Central memory CD8-positive, alpha-beta T cell (primary cell): ENCODE measurements around the gene ZFHX3.
A peak's percentile ranks its signal among the peaks of the same experiment; 100 is the strongest.

ENCODE experiments used
- ATAC-seq: fragments of 150-1000 bp; cut with Tn5 transposase; replicated peaks from 2 replicates; pipeline ENCODE4 v1.10.0; 2022; ENCODE audit warnings: mild to moderate bottlenecking, moderate FRiP score, moderate number of reproducible peaks; ENCODE audit not compliant: poor library complexity, severe bottlenecking; ENCODE audit errors: extremely low read depth
- DNase-seq, 2 donors: peaks; one replicate each; pipeline ENCODE4 v3.0.0; 2021; ENCODE audit warnings: low spot score in 2 of 2
- H3K27ac Mint-ChIP-seq: one replicate; pipeline ENCODE4 v1.8.0; 2022; ENCODE audit warnings: low read depth, mild to moderate bottlenecking, moderate library complexity, mixed read lengths
- H3K27me3 Mint-ChIP-seq: one replicate; pipeline ENCODE4 v1.8.0; 2022; ENCODE audit warnings: mixed read lengths
- H3K36me3 Mint-ChIP-seq: one replicate; pipeline ENCODE4 v1.8.0; 2022; ENCODE audit warnings: mild to moderate bottlenecking, moderate library complexity, mixed read lengths; ENCODE audit not compliant: insufficient read depth
- H3K4me1 Mint-ChIP-seq: one replicate; pipeline ENCODE4 v1.8.0; 2022; ENCODE audit warnings: mixed read lengths
- H3K4me3 Mint-ChIP-seq: one replicate; pipeline ENCODE4 v1.8.0; 2022; ENCODE audit warnings: mild to moderate bottlenecking, moderate library complexity, mixed read lengths
- H3K9me3 Mint-ChIP-seq: one replicate; pipeline ENCODE4 v1.8.0; 2022; ENCODE audit warnings: mixed read lengths

ZFHX3 gene

DNA sequence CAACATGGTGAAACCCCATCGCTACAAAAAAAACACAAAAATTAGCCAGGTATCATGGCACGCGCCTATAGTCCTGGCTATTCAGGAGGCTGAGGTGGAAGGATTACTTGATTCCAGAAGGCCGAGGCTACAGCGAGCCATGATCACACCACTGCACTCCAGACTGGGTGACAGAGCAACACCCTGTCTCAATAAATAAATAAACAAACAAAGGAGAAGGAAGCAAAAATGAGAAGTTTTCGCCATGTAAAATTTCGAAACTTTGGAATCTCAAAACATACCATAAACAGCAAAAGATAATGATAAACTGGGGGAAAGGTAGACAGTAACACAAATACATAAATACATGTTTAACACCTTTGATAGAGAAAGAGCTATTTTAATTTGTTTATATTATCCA is 130.9 kb downstream of the ZFHX3 start:
- Mint-ChIP-seq H3K9me3 (no peaks in the 10 kb centered on the region), H3K36me3 (peaks cover 1% of the 10 kb centered on the region), H3K4me3 (no peak overlapping the region), H3K27me3 (no peaks in the 10 kb centered on the region), H3K27ac (no peak overlapping the region), H3K4me1 (peaks cover 6% of the 10 kb centered on the region)
- ATAC-seq (no peak), DNase-seq (no peak)

DNA sequence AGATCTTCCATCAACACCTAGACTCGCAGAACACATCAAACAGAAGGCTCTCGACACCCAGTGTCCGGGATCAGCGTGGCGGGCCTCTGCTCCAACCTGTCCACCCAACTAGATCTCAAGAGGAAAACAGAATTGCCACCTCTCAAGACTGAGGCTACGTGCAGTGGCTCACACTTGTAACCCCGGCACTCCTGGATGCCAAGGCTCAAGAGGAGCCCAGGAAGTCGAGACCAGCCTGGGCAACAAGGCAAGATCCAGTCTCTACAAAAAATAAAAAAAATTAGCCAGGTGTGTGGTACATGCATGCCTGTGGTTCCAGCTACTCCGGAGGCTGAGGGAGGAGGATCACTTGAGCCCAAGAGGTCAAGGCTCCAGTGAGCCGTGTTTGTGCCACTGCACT is 132.6 kb downstream of the ZFHX3 start:
- Mint-ChIP-seq H3K27ac (no peak overlapping the region), H3K4me3 (no peak overlapping the region), H3K27me3 (no peaks in the 10 kb centered on the region), H3K4me1 (no peaks in the 10 kb centered on the region), H3K36me3 (peaks cover 1% of the 10 kb centered on the region), H3K9me3 (no peaks in the 10 kb centered on the region)
- DNase-seq (no peak), ATAC-seq (no peak)

DNA sequence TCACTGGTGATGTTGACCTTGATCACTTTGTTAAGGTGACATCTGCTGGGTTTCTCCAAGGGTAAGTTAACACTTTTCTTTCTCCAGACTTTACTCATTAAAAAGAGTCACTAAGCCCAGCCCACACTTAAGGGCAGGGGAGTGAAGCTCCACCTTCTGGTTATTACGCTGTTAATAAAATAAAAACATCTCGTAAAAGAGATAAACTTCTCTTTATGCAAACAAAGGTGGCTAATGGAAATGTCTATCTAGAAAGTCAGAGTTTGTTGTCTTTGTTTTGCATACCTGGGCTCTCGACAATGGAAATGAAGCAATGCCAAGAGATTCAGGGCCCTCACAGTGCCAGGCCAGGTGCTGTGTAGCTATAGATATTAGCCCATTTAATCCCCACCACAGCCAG is 134.4 kb downstream of the ZFHX3 start:
- H3K4me3 Mint-ChIP-seq: no peak overlapping the region
- no peaks in the 10 kb centered on the region for H3K27me3 Mint-ChIP-seq
- H3K36me3 Mint-ChIP-seq: peaks cover 1% of the 10 kb centered on the region
- H3K4me1 Mint-ChIP-seq: no peaks in the 10 kb centered on the region
- no peak for DNase-seq
- ATAC-seq: no peak
- no peak overlapping the region for H3K27ac Mint-ChIP-seq
- no peaks in the 10 kb centered on the region for H3K9me3 Mint-ChIP-seq

DNA sequence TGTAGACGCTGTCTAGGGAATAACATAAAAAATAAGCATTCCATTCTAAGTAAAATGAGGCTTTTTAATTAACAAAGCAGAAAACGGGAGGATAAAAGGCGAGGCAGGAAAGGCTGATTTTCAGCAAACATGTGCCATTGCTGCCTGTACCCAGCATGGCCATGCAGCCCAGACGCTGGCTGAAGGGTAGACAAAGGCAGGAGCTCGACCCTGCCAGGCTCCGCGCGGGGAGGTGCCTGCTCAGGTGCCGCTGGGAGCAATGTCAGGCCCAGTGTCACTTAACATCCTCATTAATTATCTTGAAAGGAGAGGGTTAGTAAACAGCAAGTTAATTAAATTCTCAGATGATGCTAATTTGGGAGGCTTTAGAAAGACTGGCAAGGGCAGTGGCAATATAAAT is 136.0 kb downstream of the ZFHX3 start:
- Mint-ChIP-seq H3K27me3 (no peaks in the 10 kb centered on the region), H3K4me1 (no peaks in the 10 kb centered on the region), H3K27ac (no peak overlapping the region), H3K4me3 (no peak overlapping the region), H3K36me3 (no peaks in the 10 kb centered on the region), H3K9me3 (no peaks in the 10 kb centered on the region)
- DNase-seq (no peak), ATAC-seq (no peak)

DNA sequence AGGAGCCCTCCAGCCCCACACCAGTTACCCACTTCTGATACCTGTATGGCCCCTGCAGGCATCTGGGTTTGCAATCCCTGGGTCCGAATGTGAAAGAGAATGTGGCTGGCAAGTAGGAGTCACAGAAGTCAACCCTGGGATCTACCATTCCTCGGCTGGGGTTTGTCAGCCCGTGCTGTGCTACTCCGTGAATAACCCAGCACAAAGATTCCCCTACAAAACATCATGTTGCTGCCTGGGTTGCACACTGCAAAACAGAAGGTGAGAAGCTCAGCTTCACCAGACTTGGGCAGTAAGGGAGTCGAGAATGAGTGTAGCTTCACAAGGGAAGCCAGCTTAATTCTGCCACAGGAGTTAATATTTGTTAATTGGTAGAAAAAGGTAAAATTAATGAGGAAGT is 137.1 kb downstream of the ZFHX3 start:
- Mint-ChIP-seq H3K9me3 (no peaks in the 10 kb centered on the region), H3K4me1 (no peaks in the 10 kb centered on the region), H3K36me3 (no peaks in the 10 kb centered on the region), H3K27ac (no peak overlapping the region), H3K27me3 (no peaks in the 10 kb centered on the region), H3K4me3 (no peak overlapping the region)
- DNase-seq (no peak), ATAC-seq (no peak)

DNA sequence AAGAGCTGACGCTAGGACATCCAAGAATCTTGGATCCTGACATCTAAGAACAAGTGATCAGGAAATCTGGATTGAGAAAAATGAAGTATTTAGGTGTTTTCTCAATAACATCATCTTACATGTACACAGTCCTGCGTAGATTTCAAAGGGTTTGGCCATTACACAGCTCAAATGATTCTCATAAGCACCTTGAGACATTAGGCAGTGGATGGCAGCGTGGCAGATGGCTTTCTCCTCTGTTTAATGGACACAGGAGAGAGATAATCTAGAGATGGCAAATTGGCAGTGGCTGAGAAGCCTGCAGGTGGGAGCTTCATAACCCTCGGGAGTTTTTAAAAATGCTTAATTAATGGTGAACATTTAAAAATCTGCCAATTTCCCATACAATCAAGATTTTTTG is 137.5 kb downstream of the ZFHX3 start:
- Mint-ChIP-seq H3K4me1 (no peaks in the 10 kb centered on the region), H3K9me3 (no peaks in the 10 kb centered on the region), H3K27ac (no peak overlapping the region), H3K4me3 (no peak overlapping the region), H3K36me3 (no peaks in the 10 kb centered on the region), H3K27me3 (no peaks in the 10 kb centered on the region)
- DNase-seq: no peak
- ATAC-seq: no peak

DNA sequence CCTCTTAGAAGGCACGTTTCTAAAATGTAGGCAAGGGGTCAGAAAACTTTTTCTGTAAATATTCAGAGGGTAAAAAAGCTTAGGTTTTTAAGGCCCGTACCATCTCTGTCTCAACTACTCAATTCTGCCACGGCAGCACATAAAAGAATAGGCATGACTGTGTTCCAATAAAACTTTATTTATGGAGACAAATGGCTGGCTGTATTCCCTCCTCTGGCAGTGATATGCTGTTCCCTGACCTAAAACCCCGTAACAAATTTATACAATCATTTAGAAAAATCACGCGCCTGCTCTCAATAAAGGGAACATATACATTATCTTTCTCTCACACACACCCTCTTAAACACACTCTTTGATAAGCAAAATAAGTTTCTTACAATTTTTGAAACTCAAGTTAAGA is 138.7 kb downstream of the ZFHX3 start:
- no peak for ATAC-seq
- DNase-seq: no peak
- Mint-ChIP-seq H3K27me3 (no peaks in the 10 kb centered on the region), H3K27ac (no peak overlapping the region), H3K36me3 (no peaks in the 10 kb centered on the region), H3K4me3 (no peak overlapping the region), H3K4me1 (no peaks in the 10 kb centered on the region), H3K9me3 (no peaks in the 10 kb centered on the region)

DNA sequence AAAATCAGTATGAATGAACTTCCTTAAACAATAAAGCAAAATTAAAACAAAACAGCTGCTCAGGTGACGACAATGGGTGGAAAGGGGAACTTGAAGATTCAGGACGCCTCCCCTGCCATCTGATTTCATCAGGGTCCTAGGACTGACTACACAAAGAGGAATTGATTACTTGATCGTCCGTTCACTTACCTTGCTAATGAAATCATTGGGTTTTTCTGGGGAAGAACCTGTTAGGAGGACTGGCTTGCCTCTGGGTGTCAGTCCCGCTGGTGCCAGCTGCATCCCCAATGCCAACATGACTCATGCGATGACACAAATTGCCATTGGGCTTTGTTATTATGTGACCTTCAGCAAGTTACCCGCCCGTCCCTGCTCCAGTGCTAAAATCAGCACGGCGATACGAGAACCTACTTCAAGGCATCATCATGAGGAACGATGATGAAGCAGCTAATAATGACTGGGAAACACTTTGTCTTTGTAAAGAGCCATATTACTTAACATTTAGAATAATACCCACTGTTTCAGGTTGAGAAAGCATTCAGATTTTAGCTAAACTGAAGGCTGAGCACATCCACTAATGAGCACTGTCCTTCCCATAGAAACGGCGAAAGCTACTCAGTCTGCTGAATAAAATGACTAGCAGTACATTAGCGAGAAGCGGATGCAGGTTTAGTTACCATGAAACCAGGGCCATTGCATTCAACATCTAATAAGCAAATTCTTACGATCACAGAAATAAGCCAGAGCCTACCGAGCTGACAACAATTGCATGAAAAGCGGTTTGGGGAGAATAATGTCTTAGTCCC is 139.4 kb downstream of the ZFHX3 start:
- DNase-seq (no peak), ATAC-seq (peak; percentile 46)
- Mint-ChIP-seq H3K27ac (no peak overlapping the region), H3K9me3 (no peaks in the 10 kb centered on the region), H3K36me3 (no peaks in the 10 kb centered on the region), H3K4me3 (no peak overlapping the region), H3K27me3 (no peaks in the 10 kb centered on the region), H3K4me1 (no peaks in the 10 kb centered on the region)

DNA sequence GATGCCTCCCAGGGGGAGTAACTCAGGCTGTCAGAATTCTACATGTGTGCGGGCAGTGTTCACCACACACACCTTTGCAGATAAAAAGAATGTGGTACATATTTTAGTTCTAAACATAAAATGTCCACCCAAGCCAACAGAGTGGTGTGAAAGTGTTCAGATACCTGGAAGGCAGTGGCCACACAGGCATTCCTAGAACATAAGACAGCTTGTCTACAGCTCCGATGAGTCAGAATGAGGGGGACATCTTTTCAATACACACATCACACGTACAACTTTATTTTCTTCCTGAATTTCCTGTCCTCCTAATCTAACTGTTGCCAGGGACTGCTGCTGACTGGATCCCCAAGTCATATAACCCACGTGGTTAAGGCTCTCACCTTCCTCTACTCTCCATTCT is 142.3 kb downstream of the ZFHX3 start:
- Mint-ChIP-seq H3K27ac (no peak overlapping the region), H3K36me3 (no peaks in the 10 kb centered on the region), H3K4me3 (no peak overlapping the region), H3K27me3 (no peaks in the 10 kb centered on the region), H3K9me3 (no peaks in the 10 kb centered on the region), H3K4me1 (no peaks in the 10 kb centered on the region)
- DNase-seq: no peak
- ATAC-seq: no peak

DNA sequence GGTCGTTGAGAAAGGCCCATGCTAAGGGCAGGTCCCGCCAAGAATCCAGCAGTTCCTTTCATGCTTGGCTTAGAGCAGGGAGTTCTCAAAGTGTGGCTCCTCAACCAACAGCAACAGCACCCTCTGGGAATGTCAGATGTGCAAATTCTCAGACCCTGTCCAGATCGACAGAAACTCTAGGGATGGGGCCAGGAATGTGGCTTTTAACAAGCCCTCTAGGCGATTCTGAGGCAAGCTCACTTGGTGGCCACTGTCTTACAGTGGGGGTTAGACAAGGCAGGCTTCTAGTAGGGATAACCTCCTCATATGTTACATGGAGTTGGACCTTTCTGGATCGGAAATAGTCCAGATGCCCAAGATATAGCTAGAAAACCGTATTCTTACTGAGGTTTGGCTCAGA is 144.8 kb downstream of the ZFHX3 start:
- ATAC-seq (no peak), DNase-seq (no peak)
- Mint-ChIP-seq H3K9me3 (no peaks in the 10 kb centered on the region), H3K27ac (no peak overlapping the region), H3K27me3 (no peaks in the 10 kb centered on the region), H3K36me3 (no peaks in the 10 kb centered on the region), H3K4me3 (no peak overlapping the region), H3K4me1 (no peaks in the 10 kb centered on the region)

DNA sequence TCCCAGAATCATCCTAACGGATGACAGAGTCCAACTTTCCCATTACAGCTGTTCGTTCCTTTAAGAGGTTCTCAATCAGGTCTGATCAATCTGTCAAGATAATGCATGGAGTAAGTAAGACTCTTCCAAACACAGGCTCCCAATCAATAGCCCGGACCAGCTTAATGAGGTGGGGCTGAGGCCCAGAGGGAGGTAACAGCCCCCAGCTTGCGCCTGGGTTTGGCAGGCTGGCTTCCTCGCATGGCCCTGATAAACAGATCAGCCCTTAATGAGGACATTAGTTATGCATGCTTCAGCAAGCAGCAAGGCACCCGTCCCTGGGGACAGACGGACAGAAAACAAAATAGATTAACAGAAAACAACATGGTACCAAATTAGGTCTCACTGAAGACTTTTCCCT is 145.7 kb downstream of the ZFHX3 start:
- no peak overlapping the region for H3K4me3 Mint-ChIP-seq
- ATAC-seq (no peak), DNase-seq (no peak)
- H3K4me1 Mint-ChIP-seq: no peaks in the 10 kb centered on the region
- H3K36me3 Mint-ChIP-seq: no peaks in the 10 kb centered on the region
- no peak overlapping the region for H3K27ac Mint-ChIP-seq
- H3K27me3 Mint-ChIP-seq: no peaks in the 10 kb centered on the region
- H3K9me3 Mint-ChIP-seq: no peaks in the 10 kb centered on the region

DNA sequence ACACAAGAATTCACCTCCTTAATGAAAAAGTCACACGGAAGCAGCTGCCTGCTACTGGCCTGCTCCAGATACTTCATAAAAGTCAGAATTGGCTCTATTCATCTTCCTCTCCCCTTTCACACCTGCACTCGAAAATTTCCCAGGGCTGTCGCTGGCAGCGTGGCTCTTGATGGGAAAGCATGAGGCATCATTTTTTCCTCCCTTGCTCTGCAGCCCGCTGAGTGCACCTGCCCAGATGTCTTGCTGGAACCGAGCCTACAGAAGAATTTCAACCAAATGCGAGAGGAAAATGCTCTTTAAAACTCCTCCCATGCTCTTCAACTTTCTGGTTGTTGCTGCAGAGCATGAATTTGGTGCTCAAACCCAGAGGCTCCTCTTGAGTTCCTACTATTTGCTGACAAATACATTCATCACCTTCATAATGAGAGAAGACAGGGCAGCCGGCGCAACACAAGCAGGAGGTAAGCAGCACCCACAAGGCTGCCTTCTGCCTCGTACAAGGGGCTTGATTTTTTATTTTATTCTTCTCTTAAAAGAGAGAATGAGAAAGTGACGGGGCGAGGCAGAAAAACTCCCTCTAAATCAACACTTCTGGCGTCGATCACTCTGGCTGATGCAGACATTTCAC is 146.8 kb downstream of the ZFHX3 start:
- no peak for ATAC-seq
- no peaks in the 10 kb centered on the region for H3K27me3 Mint-ChIP-seq
- no peaks in the 10 kb centered on the region for H3K4me1 Mint-ChIP-seq
- H3K9me3 Mint-ChIP-seq: no peaks in the 10 kb centered on the region
- no peak for DNase-seq
- no peaks in the 10 kb centered on the region for H3K36me3 Mint-ChIP-seq
- H3K27ac Mint-ChIP-seq: no peak overlapping the region
- H3K4me3 Mint-ChIP-seq: no peak overlapping the region

DNA sequence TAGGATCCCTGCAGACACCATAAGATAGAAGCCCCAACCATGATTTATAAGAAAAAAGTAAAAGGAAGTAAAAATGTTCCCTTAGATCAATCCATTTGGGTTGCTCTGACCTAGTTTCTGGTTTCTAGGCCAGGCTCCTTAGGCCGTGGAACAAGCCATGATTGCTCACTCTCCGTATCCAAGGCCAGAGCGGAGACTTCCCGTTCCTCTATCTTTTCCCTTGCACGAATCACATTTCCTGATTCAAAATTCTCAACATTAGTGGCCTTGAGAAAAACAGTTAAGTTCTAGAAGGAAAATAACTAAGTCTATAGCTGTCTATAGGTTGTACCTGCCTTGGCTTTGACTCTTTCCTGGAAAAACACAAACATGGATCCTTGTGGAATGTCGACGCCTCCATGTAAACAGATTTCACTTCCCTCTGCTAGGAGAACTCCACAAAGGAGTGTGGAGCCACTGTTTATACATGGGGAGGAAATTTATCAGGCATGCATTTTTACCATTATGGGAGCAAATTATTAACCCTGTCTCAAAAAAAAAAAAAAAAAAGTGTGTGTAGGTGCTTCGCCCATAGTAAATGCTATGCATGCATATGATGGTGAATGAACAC is 149.6 kb downstream of the ZFHX3 start:
- Mint-ChIP-seq H3K4me3 (no peak overlapping the region), H3K27me3 (no peaks in the 10 kb centered on the region), H3K4me1 (no peaks in the 10 kb centered on the region), H3K27ac (no peak overlapping the region), H3K9me3 (no peaks in the 10 kb centered on the region), H3K36me3 (no peaks in the 10 kb centered on the region)
- ATAC-seq (no peak), DNase-seq (no peak)
